Liver (tissue), 9 donors: ENCODE measurements around the gene DUSP10. TPM values are rescaled to one million over a fixed set of nuclear protein-coding genes. Genes with fewer than 3 reads are reported as not detected.

Source experiments
- DNase-seq: peaks from one replicate; pipeline ENCODE4 v3.0.0-alpha.2; 2017; ENCODE audit warnings: low spot score
- H3K27ac ChIP-seq, 2 donors: one replicate each; pipeline ENCODE4 v1.7.0; 2013; ENCODE audit warnings: inconsistent platforms in 2 of 2, low read length in 2 of 2, control low read depth in 1 of 2, low read depth in 1 of 2, mild to moderate bottlenecking in 1 of 2
- H3K27me3 ChIP-seq, 4 donors: one replicate each; pipeline versions ENCODE4 v1.6.1 to v1.7.0; 2013; ENCODE audit warnings: low read length in 3 of 4, inconsistent platforms in 1 of 4, mild to moderate bottlenecking in 1 of 4, moderate library complexity in 1 of 4; ENCODE audit not compliant: control insufficient read depth in 4 of 4, insufficient read depth in 4 of 4
- H3K36me3 ChIP-seq, 4 donors: one replicate each; pipeline versions ENCODE4 v1.6.1 to v1.7.0; 2013; ENCODE audit warnings: low read length in 3 of 4, mild to moderate bottlenecking in 3 of 4, low read depth in 1 of 4, moderate library complexity in 1 of 4; ENCODE audit not compliant: control insufficient read depth in 4 of 4, insufficient read depth in 3 of 4
- H3K4me1 ChIP-seq, 4 donors: one replicate each; pipeline versions ENCODE4 v1.6.1 to v1.7.0; 2013; ENCODE audit warnings: low read length in 3 of 4, mild to moderate bottlenecking in 3 of 4, moderate library complexity in 1 of 4; ENCODE audit not compliant: control insufficient read depth in 4 of 4, insufficient read depth in 4 of 4
- H3K4me3 ChIP-seq, 3 donors: one replicate each; pipeline versions ENCODE4 v1.6.1 to v1.7.0; 2013; ENCODE audit warnings: low read length in 3 of 3, control low read depth in 1 of 3, low read depth in 1 of 3, mild to moderate bottlenecking in 1 of 3
- H3K9ac ChIP-seq, 2 donors: one replicate each; pipeline ENCODE4 v1.7.0; 2013; ENCODE audit warnings: low read length in 2 of 2, mild to moderate bottlenecking in 2 of 2, moderate library complexity in 2 of 2, control low read depth in 1 of 2, low read depth in 1 of 2
- H3K9me3 ChIP-seq, 4 donors: one replicate each; pipeline versions ENCODE4 v1.6.1 to v1.7.0; 2013; ENCODE audit warnings: low read length in 3 of 4; ENCODE audit not compliant: control insufficient read depth in 4 of 4
- EGR1 ChIP-seq, 2 donors: IDR thresholded peaks; 2 replicates each; pipeline ENCODE4 v1.6.1; 2016 to 2018; ENCODE audit warnings: antibody characterized with exemption in 2 of 2, low read depth in 2 of 2
- FOXA2 ChIP-seq: IDR thresholded peaks from 2 replicates; pipeline ENCODE4 v1.6.1; 2016; ENCODE audit warnings: antibody characterized with exemption
- GABPA ChIP-seq, 2 donors: IDR thresholded peaks in 1 of 2; conservative IDR thresholded peaks in 1 of 2; 2 replicates each; pipeline ENCODE4 v1.6.1; 2016; ENCODE audit warnings: antibody characterized with exemption in 2 of 2, mild to moderate bottlenecking in 1 of 2, moderate library complexity in 1 of 2
- HNF4G ChIP-seq: IDR thresholded peaks from 2 replicates; pipeline ENCODE4 v1.6.1; 2016; ENCODE audit warnings: antibody characterized with exemption
- JUND ChIP-seq, 2 donors: IDR thresholded peaks; 2 replicates each; pipeline ENCODE4 v1.6.1; 2016; ENCODE audit warnings: antibody characterized with exemption in 2 of 2
- NR2F2 ChIP-seq: IDR thresholded peaks from 2 replicates; pipeline ENCODE4 v1.6.1; 2016; ENCODE audit warnings: antibody characterized with exemption
- RAD21 ChIP-seq, 2 donors: IDR thresholded peaks; 2 replicates each; pipeline ENCODE4 v1.6.1; 2016; ENCODE audit warnings: antibody characterized with exemption in 2 of 2, mild to moderate bottlenecking in 2 of 2
- RXRA ChIP-seq, 2 donors: IDR thresholded peaks; 2 replicates each; pipeline ENCODE4 v1.6.1; 2017 to 2018; ENCODE audit warnings: antibody characterized with exemption in 2 of 2, mild to moderate bottlenecking in 1 of 2
- SP1 ChIP-seq: IDR thresholded peaks from 2 replicates; pipeline ENCODE4 v1.6.1; 2018; ENCODE audit warnings: antibody characterized with exemption, mild to moderate bottlenecking
- TAF1 ChIP-seq: conservative IDR thresholded peaks from 2 replicates; pipeline ENCODE4 v1.6.1; 2016; ENCODE audit warnings: antibody characterized with exemption, mild to moderate bottlenecking
- YY1 ChIP-seq: IDR thresholded peaks from 2 replicates; pipeline ENCODE4 v1.6.1; 2016; ENCODE audit warnings: antibody characterized with exemption, mild to moderate bottlenecking
- whole genome bisulfite sequencing: extraction: QIAGEN DNeasy Blood & Tissue Kit; methylation state at CpG from one replicate; pipeline ENCODE4 v1.1.7; 2013; 5-methylcytosine and 5-hydroxymethylcytosine counted together
- polyA plus RNA-seq, 2 donors: library from polyadenylated mRNA; stranded (reverse) in 1 of 2; unstranded in 1 of 2; fragments of 200-250 nt in 1 of 2; fragments of >200 nt in 1 of 2; fragmentation: Nextera tagmentation in 1 of 2; extraction: Ambion mirVana in 1 of 2; gene quantifications; one replicate each; pipeline versions ENCODE4 v1.2.1 to v1.2.3, GENCODE V29; 2013 to 2015
- total RNA-seq, 2 donors: library from RNA; depleted of rRNA; stranded (reverse); fragments of >200 nt; gene quantifications; one replicate each; pipeline ENCODE4 v1.2.3, GENCODE V29; 2014
- TF ChIP-seq, protein P1 (sequence below): IDR thresholded peaks from 2 replicates; pipeline ENCODE4 v1.6.1; 2016; ENCODE audit warnings: antibody characterized with exemption, mild to moderate bottlenecking
- TF ChIP-seq, protein P2 (sequence below): IDR thresholded peaks from 2 replicates; pipeline ENCODE4 v1.6.1; 2016; ENCODE audit warnings: antibody characterized with exemption
- TF ChIP-seq, protein P3 (sequence below): IDR thresholded peaks from 2 replicates; pipeline ENCODE4 v1.6.1; 2016; ENCODE audit warnings: antibody characterized with exemption
- TF ChIP-seq, protein P4 (sequence below): IDR thresholded peaks from 2 replicates; pipeline ENCODE4 v1.6.1; 2016; ENCODE audit warnings: antibody characterized with exemption
- donor health status: healthy.
- donor health status: healthy.
- donor health status: healthy.
- donor health status: healthy.
- donor health status: healthy.

Gene DUSP10
- total and polyA plus RNA-seq, 4 donors: 6.7 to 15.4 (median 10.7) TPM

DNA sequence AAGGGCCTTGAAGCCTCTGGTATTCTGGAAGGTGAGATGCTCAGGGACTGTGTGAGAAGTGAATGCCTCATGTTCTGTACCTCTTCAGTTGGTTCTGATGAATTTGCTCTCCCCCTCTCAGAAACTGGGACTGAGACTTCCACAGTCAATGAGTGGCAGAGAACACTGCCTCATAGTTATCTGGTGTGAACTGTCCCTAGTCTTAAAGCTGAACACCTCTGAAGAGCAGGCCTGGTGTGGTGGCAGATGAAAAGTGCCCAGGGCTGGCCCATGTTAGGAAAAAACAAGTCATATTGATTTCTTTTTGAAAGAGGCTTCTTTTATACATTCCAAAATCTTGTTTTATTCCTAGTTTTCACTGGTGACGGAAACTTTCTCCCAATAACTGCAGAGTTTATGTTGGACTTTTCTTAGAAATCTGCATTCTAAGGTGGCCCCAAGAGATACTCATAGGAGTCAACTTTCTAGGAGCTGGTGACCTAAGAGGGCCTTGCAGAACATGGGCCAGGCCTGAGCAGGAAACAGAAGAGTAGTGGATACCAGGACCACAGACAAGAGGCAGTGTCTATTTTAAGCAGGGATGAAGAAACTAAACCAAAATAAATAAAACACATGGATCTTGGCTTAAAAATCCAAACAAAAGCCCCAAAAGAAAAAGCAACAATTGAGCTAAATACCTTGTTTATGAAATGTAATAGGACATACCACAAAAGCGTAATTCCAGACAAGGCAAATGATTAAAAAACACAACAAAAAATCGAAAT is 19.5 kb downstream of the DUSP10 start:
- peaks cover 10 to 64% (median 46%) of the 10 kb centered on the region in 4 donors for H3K4me1 ChIP-seq

GRCh38 chr1:221720545-221720944 is 21.3 kb downstream of the DUSP10 start:
- peaks cover 0 to 15% (median 7%) of the 10 kb centered on the region in 4 donors for H3K36me3 ChIP-seq
- no peak overlapping the region for H3K4me3 ChIP-seq
- no peak overlapping the region for H3K9ac ChIP-seq
- no peak for DNase-seq
- H3K27me3 ChIP-seq: no peaks in the 10 kb centered on the region
- H3K27ac ChIP-seq: no peak overlapping the region
- TF ChIP-seq GABPA (IDR thresholded peaks at IDR 0.05 in 1 of 2, conservative IDR thresholded peaks at IDR 0.05 in 1 of 2): no peak
- TF ChIP-seq JUND (IDR thresholded peaks at IDR 0.05): no peak
- no peak for TF ChIP-seq YY1
- TF ChIP-seq TAF1: no peak
- TF ChIP-seq EGR1 (IDR thresholded peaks at IDR 0.05; ENCODE audit: low read depth in 2 of 2): no peak
- no peak for TF ChIP-seq RAD21 (IDR thresholded peaks at IDR 0.05)
- no peak for TF ChIP-seq RXRA (IDR thresholded peaks at IDR 0.05)
- TF ChIP-seq, protein P1, sequence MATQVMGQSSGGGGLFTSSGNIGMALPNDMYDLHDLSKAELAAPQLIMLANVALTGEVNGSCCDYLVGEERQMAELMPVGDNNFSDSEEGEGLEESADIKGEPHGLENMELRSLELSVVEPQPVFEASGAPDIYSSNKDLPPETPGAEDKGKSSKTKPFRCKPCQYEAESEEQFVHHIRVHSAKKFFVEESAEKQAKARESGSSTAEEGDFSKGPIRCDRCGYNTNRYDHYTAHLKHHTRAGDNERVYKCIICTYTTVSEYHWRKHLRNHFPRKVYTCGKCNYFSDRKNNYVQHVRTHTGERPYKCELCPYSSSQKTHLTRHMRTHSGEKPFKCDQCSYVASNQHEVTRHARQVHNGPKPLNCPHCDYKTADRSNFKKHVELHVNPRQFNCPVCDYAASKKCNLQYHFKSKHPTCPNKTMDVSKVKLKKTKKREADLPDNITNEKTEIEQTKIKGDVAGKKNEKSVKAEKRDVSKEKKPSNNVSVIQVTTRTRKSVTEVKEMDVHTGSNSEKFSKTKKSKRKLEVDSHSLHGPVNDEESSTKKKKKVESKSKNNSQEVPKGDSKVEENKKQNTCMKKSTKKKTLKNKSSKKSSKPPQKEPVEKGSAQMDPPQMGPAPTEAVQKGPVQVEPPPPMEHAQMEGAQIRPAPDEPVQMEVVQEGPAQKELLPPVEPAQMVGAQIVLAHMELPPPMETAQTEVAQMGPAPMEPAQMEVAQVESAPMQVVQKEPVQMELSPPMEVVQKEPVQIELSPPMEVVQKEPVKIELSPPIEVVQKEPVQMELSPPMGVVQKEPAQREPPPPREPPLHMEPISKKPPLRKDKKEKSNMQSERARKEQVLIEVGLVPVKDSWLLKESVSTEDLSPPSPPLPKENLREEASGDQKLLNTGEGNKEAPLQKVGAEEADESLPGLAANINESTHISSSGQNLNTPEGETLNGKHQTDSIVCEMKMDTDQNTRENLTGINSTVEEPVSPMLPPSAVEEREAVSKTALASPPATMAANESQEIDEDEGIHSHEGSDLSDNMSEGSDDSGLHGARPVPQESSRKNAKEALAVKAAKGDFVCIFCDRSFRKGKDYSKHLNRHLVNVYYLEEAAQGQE: no peak
- TF ChIP-seq, protein P2, sequence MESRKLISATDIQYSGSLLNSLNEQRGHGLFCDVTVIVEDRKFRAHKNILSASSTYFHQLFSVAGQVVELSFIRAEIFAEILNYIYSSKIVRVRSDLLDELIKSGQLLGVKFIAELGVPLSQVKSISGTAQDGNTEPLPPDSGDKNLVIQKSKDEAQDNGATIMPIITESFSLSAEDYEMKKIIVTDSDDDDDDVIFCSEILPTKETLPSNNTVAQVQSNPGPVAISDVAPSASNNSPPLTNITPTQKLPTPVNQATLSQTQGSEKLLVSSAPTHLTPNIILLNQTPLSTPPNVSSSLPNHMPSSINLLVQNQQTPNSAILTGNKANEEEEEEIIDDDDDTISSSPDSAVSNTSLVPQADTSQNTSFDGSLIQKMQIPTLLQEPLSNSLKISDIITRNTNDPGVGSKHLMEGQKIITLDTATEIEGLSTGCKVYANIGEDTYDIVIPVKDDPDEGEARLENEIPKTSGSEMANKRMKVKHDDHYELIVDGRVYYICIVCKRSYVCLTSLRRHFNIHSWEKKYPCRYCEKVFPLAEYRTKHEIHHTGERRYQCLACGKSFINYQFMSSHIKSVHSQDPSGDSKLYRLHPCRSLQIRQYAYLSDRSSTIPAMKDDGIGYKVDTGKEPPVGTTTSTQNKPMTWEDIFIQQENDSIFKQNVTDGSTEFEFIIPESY: no peak
- H3K9me3 ChIP-seq: no peaks in the 10 kb centered on the region
- H3K4me1 ChIP-seq: peaks cover 15 to 71% (median 53%) of the 10 kb centered on the region in 4 donors
- WGBS: 77% methylated on average over 2 of the region's 2 CpGs

More for the DNA sequence above, 19.5 kb downstream of the DUSP10 start:
- no peak for TF ChIP-seq TAF1
- TF ChIP-seq EGR1 (IDR thresholded peaks at IDR 0.05; ENCODE audit: low read depth in 2 of 2): no peak
- TF ChIP-seq, protein P3, sequence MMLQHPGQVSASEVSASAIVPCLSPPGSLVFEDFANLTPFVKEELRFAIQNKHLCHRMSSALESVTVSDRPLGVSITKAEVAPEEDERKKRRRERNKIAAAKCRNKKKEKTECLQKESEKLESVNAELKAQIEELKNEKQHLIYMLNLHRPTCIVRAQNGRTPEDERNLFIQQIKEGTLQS: no peak
- no peak for TF ChIP-seq YY1
- no peak for TF ChIP-seq NR2F2
- TF ChIP-seq, protein P4, sequence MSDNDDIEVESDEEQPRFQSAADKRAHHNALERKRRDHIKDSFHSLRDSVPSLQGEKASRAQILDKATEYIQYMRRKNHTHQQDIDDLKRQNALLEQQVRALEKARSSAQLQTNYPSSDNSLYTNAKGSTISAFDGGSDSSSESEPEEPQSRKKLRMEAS: no peak
- no peak for TF ChIP-seq FOXA2
- TF ChIP-seq, protein P2: no peak
- no peak for TF ChIP-seq SP1
- TF ChIP-seq, protein P1: no peak
- TF ChIP-seq HNF4G: no peak
- TF ChIP-seq RXRA (IDR thresholded peaks at IDR 0.05): no peak
- H3K27ac ChIP-seq: no peak overlapping the region
- no peak overlapping the region for H3K9ac ChIP-seq
- H3K9me3 ChIP-seq: no peaks in the 10 kb centered on the region
- H3K4me3 ChIP-seq: no peak overlapping the region
- 97% methylated on average over 3 of the region's 3 CpGs for WGBS
- DNase-seq: no peak
- peaks cover 0 to 20% (median 9%) of the 10 kb centered on the region in 4 donors for H3K36me3 ChIP-seq
- H3K27me3 ChIP-seq: no peaks in the 10 kb centered on the region
